NB4 (cell line): ENCODE data around the gene KAZN.

Source experiments
- DNase-seq: peaks from one replicate; pipeline ENCODE4 v3.0.0; 2010; ENCODE audit warnings: low read depth
- H3K4me3 ChIP-seq: one replicate; pipeline ENCODE4 v1.5.1; 2011; ENCODE audit warnings: mild to moderate bottlenecking, low read depth, low read length, moderate library complexity
- CTCF ChIP-seq: IDR thresholded peaks from one replicate; pipeline ENCODE4 v1.5.1; 2012; ENCODE audit warnings: low read depth, low read length
- MAX ChIP-seq: IDR thresholded peaks from 2 replicates; pipeline ENCODE4 v1.6.1; 2011; ENCODE audit warnings: low read depth, low read length
- MYC ChIP-seq: IDR thresholded peaks from 2 replicates; pipeline ENCODE4 v1.6.1; 2011; ENCODE audit warnings: low read depth, low read length
- POLR2A ChIP-seq: IDR thresholded peaks from 2 replicates; pipeline ENCODE4 v1.6.1; 2011; ENCODE audit warnings: mild to moderate bottlenecking; ENCODE audit not compliant: insufficient read length; ENCODE audit errors: extremely low read depth

KAZN gene

GRCh38 chr1:14889825-14890440 is 291.4 kb downstream of the KAZN start:
- TF ChIP-seq MYC = no peak
- TF ChIP-seq POLR2A = no peak
- no peak for TF ChIP-seq CTCF
- TF ChIP-seq MAX = no peak
- no peak overlapping the region for H3K4me3 ChIP-seq
- no peak for DNase-seq

GRCh38 chr1:14891991-14892390 is 293.5 kb downstream of the KAZN start:
- TF ChIP-seq MAX (no peak), POLR2A (no peak), MYC (no peak), CTCF (no peak)
- H3K4me3 ChIP-seq = no peak overlapping the region
- DNase-seq = no peak

GRCh38 chr1:14894811-14895560 is 296.5 kb downstream of the KAZN start:
- no peak for TF ChIP-seq MAX
- TF ChIP-seq CTCF = no peak
- no peak for TF ChIP-seq POLR2A
- no peak for TF ChIP-seq MYC
- no peak for DNase-seq
- no peak overlapping the region for H3K4me3 ChIP-seq

- TF ChIP-seq MYC (no peak), MAX (no peak), POLR2A (no peak), CTCF (no peak)
- DNase-seq = no peak
- no peak overlapping the region for H3K4me3 ChIP-seq
These were observed 297.2 kb downstream of the KAZN start for GRCh38 chr1:14895727-14896126.

GRCh38 chr1:14896381-14897079 is 298.0 kb downstream of the KAZN start:
- no peak for DNase-seq
- H3K4me3 ChIP-seq = no peak overlapping the region
- TF ChIP-seq MAX = no peak
- TF ChIP-seq CTCF = no peak
- no peak for TF ChIP-seq POLR2A
- TF ChIP-seq MYC = no peak
